ENCODE measurements around the gene CDH3.

DNA sequence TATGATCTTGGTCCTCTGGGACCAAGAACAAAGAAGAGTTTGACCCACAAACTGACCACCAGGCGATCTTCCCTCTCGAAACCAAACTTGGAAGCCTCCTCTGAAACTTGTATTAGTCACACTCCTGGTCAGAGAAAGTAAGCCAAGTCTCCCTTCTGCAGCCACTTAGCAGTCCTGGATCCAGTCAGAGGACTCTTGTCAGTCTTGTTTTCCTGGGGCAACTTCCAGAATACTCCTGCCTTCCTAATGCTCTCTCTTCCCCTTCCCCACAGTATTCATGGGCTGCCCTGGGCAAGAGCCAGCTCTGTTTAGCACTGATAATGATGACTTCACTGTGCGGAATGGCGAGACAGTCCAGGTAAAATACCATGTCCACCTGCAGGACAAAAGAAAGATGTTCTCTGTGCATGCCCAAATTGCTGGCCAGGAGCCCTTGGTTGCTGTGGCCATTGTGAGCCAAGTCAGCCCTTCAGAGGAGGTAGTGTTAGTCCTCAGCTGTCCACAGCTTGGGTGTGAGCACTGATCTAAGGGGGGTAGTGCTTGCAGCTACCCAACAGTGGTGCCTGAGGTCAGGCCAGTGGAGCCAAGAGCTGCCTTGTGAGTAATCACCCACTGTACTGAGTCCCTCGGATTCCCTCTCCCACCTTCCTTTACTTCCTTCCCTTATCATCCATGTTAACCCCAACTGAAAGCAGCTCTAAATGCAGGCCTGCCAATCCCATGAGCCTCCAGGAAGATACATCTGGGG is 31.2 kb downstream of the CDH3 start:
- TF ChIP-seq, protein P1, sequence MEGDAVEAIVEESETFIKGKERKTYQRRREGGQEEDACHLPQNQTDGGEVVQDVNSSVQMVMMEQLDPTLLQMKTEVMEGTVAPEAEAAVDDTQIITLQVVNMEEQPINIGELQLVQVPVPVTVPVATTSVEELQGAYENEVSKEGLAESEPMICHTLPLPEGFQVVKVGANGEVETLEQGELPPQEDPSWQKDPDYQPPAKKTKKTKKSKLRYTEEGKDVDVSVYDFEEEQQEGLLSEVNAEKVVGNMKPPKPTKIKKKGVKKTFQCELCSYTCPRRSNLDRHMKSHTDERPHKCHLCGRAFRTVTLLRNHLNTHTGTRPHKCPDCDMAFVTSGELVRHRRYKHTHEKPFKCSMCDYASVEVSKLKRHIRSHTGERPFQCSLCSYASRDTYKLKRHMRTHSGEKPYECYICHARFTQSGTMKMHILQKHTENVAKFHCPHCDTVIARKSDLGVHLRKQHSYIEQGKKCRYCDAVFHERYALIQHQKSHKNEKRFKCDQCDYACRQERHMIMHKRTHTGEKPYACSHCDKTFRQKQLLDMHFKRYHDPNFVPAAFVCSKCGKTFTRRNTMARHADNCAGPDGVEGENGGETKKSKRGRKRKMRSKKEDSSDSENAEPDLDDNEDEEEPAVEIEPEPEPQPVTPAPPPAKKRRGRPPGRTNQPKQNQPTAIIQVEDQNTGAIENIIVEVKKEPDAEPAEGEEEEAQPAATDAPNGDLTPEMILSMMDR (IDR thresholded peaks at IDR 0.05; ENCODE audit: low read length): no peak
- TF ChIP-seq EZH2phosphoT487 (IDR thresholded peaks at IDR 0.05; ENCODE audit: low read length): no peak
- TF ChIP-seq EZH2 (optimal IDR thresholded peaks at IDR 0.05; ENCODE audit: low read depth, low read length): no peak

Measured in MM.1S (cell line).